ENCODE data around the gene DPP6.

DNA sequence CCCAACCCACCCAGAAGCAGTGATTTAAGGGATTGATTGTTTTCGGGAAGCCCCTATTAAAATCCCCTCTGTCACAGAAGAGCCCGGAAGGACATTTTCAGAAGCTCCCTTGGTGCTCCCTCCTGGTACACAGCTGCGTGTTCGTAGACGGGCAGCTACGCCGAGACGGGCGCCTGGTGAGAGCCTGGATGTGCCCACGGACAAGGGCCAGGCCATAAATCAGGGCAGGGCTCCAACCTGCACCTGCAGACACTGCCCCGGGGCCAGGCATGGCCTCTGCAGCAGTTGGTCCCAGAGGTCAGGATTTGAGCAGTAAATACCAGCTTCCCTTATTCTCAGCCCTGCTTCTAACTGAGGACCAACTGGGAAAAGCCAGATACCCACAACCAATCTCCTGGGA, 843.9 kb downstream of the DPP6 start:
- TF ChIP-seq, protein P1, sequence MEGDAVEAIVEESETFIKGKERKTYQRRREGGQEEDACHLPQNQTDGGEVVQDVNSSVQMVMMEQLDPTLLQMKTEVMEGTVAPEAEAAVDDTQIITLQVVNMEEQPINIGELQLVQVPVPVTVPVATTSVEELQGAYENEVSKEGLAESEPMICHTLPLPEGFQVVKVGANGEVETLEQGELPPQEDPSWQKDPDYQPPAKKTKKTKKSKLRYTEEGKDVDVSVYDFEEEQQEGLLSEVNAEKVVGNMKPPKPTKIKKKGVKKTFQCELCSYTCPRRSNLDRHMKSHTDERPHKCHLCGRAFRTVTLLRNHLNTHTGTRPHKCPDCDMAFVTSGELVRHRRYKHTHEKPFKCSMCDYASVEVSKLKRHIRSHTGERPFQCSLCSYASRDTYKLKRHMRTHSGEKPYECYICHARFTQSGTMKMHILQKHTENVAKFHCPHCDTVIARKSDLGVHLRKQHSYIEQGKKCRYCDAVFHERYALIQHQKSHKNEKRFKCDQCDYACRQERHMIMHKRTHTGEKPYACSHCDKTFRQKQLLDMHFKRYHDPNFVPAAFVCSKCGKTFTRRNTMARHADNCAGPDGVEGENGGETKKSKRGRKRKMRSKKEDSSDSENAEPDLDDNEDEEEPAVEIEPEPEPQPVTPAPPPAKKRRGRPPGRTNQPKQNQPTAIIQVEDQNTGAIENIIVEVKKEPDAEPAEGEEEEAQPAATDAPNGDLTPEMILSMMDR (IDR thresholded peaks at IDR 0.05): no peak
- TF ChIP-seq POLR2A (IDR thresholded peaks at IDR 0.05): no peak
